GM21619 (cell line): Measurements from ENCODE around the gene MRPL46.

Experiments
- ATAC-seq: cut with Tn5 transposase; IDR thresholded peaks from one replicate; pipeline ENCODE4 v1.9.1; 2021; ENCODE audit not compliant: unreplicated experiment

MRPL46 gene

GRCh38 chr15:88467073-88467934 is at the start of gene MRPL46, which contains the start of gene MRPS11:
Gene MRPL46, minus strand, starts transcription at chr15:88467388. Its CDS starts 11 bp downstream, at chr15:88467377.
Gene MRPS11, plus strand, starts transcription at chr15:88467708. Its CDS starts 10 bp downstream, at chr15:88467718.
- ATAC-seq: peak; percentile 87

GRCh38 chr15:88513195-88513594 is 46.0 kb upstream of the MRPL46 start:
- ATAC-seq: no peak

GRCh38 chr15:88512601-88513000 is 45.4 kb upstream of the MRPL46 start:
- no peak for ATAC-seq

- ATAC-seq: no peak
Observed at GRCh38 chr15:88512078-88512477, 44.9 kb upstream of the MRPL46 start.

GRCh38 chr15:88511161-88511560 is 44.0 kb upstream of the MRPL46 start:
- ATAC-seq: no peak

- no peak for ATAC-seq
Observed at GRCh38 chr15:88509964-88510363, 42.8 kb upstream of the MRPL46 start.

- no peak for ATAC-seq
Observed at GRCh38 chr15:88509321-88509720, 42.1 kb upstream of the MRPL46 start.

GRCh38 chr15:88506628-88507027 is 39.4 kb upstream of the MRPL46 start:
- no peak for ATAC-seq

GRCh38 chr15:88505721-88506120 is 38.5 kb upstream of the MRPL46 start:
- ATAC-seq: no peak

- ATAC-seq: no peak
Observed at GRCh38 chr15:88504445-88504844, 37.3 kb upstream of the MRPL46 start.

- ATAC-seq: no peak
Observed at GRCh38 chr15:88498996-88499395, 31.8 kb upstream of the MRPL46 start.

- ATAC-seq: no peak
Observed at GRCh38 chr15:88497109-88497765, 30.0 kb upstream of the MRPL46 start.

- no peak for ATAC-seq
Observed at GRCh38 chr15:88493844-88494243, 26.7 kb upstream of the MRPL46 start.

- no peak for ATAC-seq
Observed at GRCh38 chr15:88491158-88491557, 24.0 kb upstream of the MRPL46 start.

- ATAC-seq: no peak
Observed at GRCh38 chr15:88490036-88490435, 22.8 kb upstream of the MRPL46 start.

- no peak for ATAC-seq
Observed at GRCh38 chr15:88489321-88489720, 22.1 kb upstream of the MRPL46 start.

GRCh38 chr15:88487796-88488523 is 20.8 kb upstream of the MRPL46 start:
- no peak for ATAC-seq

- no peak for ATAC-seq
Observed at GRCh38 chr15:88487178-88487795, 20.1 kb upstream of the MRPL46 start.

GRCh38 chr15:88484682-88485331 is 17.6 kb upstream of the MRPL46 start:
- ATAC-seq: no peak

- ATAC-seq: no peak
Observed at GRCh38 chr15:88482263-88482662, 15.1 kb upstream of the MRPL46 start.

- no peak for ATAC-seq
Observed at GRCh38 chr15:88480981-88481380, 13.8 kb upstream of the MRPL46 start.
